Measurements from ENCODE around the gene NDUFS4.

GRCh38 chr5:53645078-53645477 is 84.6 kb downstream of the NDUFS4 start:
- TF ChIP-seq CTCF (IDR thresholded peaks at IDR 0.05) (no peak), POLR2A (IDR thresholded peaks at IDR 0.05) (no peak)

All from testis (tissue), 2 donors.